Cerebellar cortex (tissue), 1 donor: Measurements from ENCODE around the gene MYADML2.
A peak's percentile ranks its signal among the peaks of the same experiment; 100 is the strongest.
"Not testable (repeated sequence)": the region's sequence is repeated elsewhere in the genome, so short reads cannot be mapped to it uniquely, and the experiment has no call there.

Experiments used
- DNase-seq: peaks from one replicate; pipeline ENCODE4 v3.0.0-alpha.2; 2015; ENCODE audit warnings: low spot score

The MYADML2 gene

GRCh38 chr17:81958633-81959342 lies 11.8 kb upstream of the MYADML2 start:
- DNase-seq, result no peak

- no peak for DNase-seq
Observed at GRCh38 chr17:81957691-81958432, 10.8 kb upstream of the MYADML2 start.

GRCh38 chr17:81956607-81957589 lies 9.9 kb upstream of the MYADML2 start:
- no peak for DNase-seq

GRCh38 chr17:81955756-81956544 lies 8.9 kb upstream of the MYADML2 start:
- DNase-seq, result no peak

GRCh38 chr17:81955058-81955681 lies 8.1 kb upstream of the MYADML2 start:
- no peak for DNase-seq

GRCh38 chr17:81954131-81955057 lies 7.4 kb upstream of the MYADML2 start:
- no peak for DNase-seq

- DNase-seq, result not testable (repeated sequence)
Observed at GRCh38 chr17:81953443-81953842, 6.4 kb upstream of the MYADML2 start.

- no peak for DNase-seq
Observed at GRCh38 chr17:81952792-81953228, 5.8 kb upstream of the MYADML2 start.

GRCh38 chr17:81951785-81952684 lies 5.0 kb upstream of the MYADML2 start:
- DNase-seq, result no peak

GRCh38 chr17:81950501-81950900 lies 3.5 kb upstream of the MYADML2 start:
- no peak for DNase-seq

- DNase-seq, result no peak
Observed at GRCh38 chr17:81948635-81949378, 1.8 kb upstream of the MYADML2 start.

GRCh38 chr17:81944858-81945257 lies 2.2 kb downstream of the MYADML2 start:
- DNase-seq, result no peak

- no peak for DNase-seq
Observed at GRCh38 chr17:81942167-81942553, 4.9 kb downstream of the MYADML2 start.

- DNase-seq, result no peak
Observed at GRCh38 chr17:81941484-81942166, 5.4 kb downstream of the MYADML2 start.

GRCh38 chr17:81940538-81941483 lies 6.2 kb downstream of the MYADML2 start:
- no peak for DNase-seq

GRCh38 chr17:81939881-81940385 lies 7.1 kb downstream of the MYADML2 start:
- peak; percentile 49 for DNase-seq
